Pancreas (tissue), 10 donors: ENCODE data around the gene PRR20G. TPM values are rescaled to one million over a fixed set of nuclear protein-coding genes. Genes with fewer than 3 reads are reported as not detected.

ENCODE experiments used
- ATAC-seq, 4 donors: fragments of 200-7000 bp; cut with Tn5 transposase; one replicate each; pipeline versions ENCODE4 v1.8.0 to v1.9.1; 2020; ENCODE audit warnings: mild to moderate bottlenecking in 4 of 4, moderate library complexity in 4 of 4
- DNase-seq, 6 donors: peaks; one replicate each; pipeline ENCODE4 v3.0.0-alpha.2; 2020
- FAIRE-seq: peaks from 2 replicates; lab custom pipeline; 2012; peaks lifted over from hg19 to GRCh38; lab: Jason Lieb, UNC
- H3K27ac ChIP-seq, 4 donors: fragments of 200-600 bp; sonication (generic); 1 replicate in 3 of 4; 2 replicates in 1 of 4; pipeline versions ENCODE4 v1.5.0 to v1.8.0; 2020
- H3K27me3 ChIP-seq, 4 donors: fragments of 200-600 bp; one replicate each; pipeline ENCODE4 v1.8.0; 2021
- H3K36me3 ChIP-seq, 3 donors: fragments of 200-600 bp; sonication (generic) in 1 of 3; one replicate each; pipeline versions ENCODE4 v1.5.0 to v1.8.0; 2020 to 2021
- H3K4me1 ChIP-seq, 3 donors: fragments of 200-600 bp; one replicate each; pipeline ENCODE4 v1.8.0; 2021
- H3K4me3 ChIP-seq, 4 donors: fragments of 200-600 bp; sonication (generic) in 2 of 4; one replicate each; pipeline versions ENCODE4 v1.5.0 to v1.8.0; 2020 to 2021
- H3K9me3 ChIP-seq, 4 donors: fragments of 200-600 bp; one replicate each; pipeline ENCODE4 v1.8.0; 2021
- intact Hi-C, 3 donors: fragments of 100-400 bp; cut with DNase I; formaldehyde crosslinking; loops; one replicate each; pipeline versions ENCODE4 v1.11.1 to v1.14.2; 2022
- polyA plus RNA-seq, 2 donors: library from polyadenylated mRNA; stranded (reverse); fragments of 200-250 nt; gene quantifications; one replicate each; pipeline ENCODE4 v1.2.3, GENCODE V29; 2013
- total RNA-seq, 6 donors: library from RNA; stranded (reverse); fragmentation: NEBNext Ultra II Directional in 4 of 6; extraction: Animal tissue kit (Norgen Biotek cat#: 25700) in 4 of 6; gene quantifications; one replicate each; pipeline versions ENCODE4 v1.2.1 to v1.2.4, GENCODE V29; 2021 to 2023
- TF ChIP-seq, protein P1 (sequence below), 4 donors: fragments of 200-600 bp; sonication (generic) in 3 of 4; IDR thresholded peaks; one replicate each; pipeline versions ENCODE4 v1.5.0 to v1.8.0; 2021; ENCODE audit warnings: antibody characterized with exemption in 4 of 4
- donor health status: healthy with polysubstance abuse.
- donor health status: DM: no; HTN: no; CAD: no; lungs with moderate emphysema.
- donor health status: DM: no; HTN: no; CAD: no.
- donor health status: control.
- donor health status: control.
- donor health status: Bipolar disorder and iron deficiency.
- donor health status: DM: yes; HTN: yes; CAD: no.
- donor health status: DM: no; HTN: no; CAD: no.
- donor health status: DM: no; HTN: no; CAD: no.
- donor health status: DM: yes; HTN: yes; CAD: no.

The PRR20G gene
- total and polyA plus RNA-seq, 8 donors = not detected

DNA sequence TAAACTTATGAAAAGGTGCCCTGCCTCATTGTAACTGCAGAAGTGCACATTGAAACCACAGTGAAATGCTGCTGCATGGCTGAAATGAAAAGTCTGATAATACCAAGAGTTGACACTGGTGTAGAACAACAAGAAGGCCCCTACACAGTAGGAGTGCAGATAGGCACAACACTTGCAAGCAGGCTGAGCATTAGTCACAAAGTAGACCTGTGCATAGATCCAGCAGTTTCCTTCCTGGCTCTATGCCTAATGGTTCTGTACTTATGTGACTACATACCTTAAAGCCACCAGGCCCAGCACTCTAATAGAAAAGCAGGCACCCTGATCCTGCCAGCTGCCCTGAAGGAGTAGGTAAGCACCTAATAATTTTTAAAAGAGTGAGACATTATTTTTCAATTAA lies 53.1 kb downstream of the PRR20G start:
- Histone ChIP-seq H3K4me3 (no peak overlapping the region), H3K27me3 (no peaks in the 10 kb centered on the region), H3K27ac (no peak overlapping the region), H3K9me3 (no peaks in the 10 kb centered on the region), H3K36me3 (no peaks in the 10 kb centered on the region), H3K4me1 (no peaks in the 10 kb centered on the region)
- DNase-seq = no peak
- no peak for FAIRE-seq
- intact Hi-C loops = no loop called here
- ATAC-seq = no peak
- TF ChIP-seq, protein P1, sequence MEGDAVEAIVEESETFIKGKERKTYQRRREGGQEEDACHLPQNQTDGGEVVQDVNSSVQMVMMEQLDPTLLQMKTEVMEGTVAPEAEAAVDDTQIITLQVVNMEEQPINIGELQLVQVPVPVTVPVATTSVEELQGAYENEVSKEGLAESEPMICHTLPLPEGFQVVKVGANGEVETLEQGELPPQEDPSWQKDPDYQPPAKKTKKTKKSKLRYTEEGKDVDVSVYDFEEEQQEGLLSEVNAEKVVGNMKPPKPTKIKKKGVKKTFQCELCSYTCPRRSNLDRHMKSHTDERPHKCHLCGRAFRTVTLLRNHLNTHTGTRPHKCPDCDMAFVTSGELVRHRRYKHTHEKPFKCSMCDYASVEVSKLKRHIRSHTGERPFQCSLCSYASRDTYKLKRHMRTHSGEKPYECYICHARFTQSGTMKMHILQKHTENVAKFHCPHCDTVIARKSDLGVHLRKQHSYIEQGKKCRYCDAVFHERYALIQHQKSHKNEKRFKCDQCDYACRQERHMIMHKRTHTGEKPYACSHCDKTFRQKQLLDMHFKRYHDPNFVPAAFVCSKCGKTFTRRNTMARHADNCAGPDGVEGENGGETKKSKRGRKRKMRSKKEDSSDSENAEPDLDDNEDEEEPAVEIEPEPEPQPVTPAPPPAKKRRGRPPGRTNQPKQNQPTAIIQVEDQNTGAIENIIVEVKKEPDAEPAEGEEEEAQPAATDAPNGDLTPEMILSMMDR (IDR thresholded peaks at IDR 0.05) = no peak

Other genes starting within 250 kb of the PRR20G start
- gene PRR23E, start 94.9 kb downstream of the PRR20G start, total RNA-seq = not detected
- not detected for gene PRR23E, start 94.9 kb downstream of the PRR20G start, polyA plus RNA-seq